NCI-H1417 treated with DMSO at 0.1 percent for 48 hours (cell line): ENCODE results near the gene SLC47A2.

Experiments used
- DNase-seq: peaks from one replicate; lab custom pipeline; 2025; lab: John Stamatoyannopoulos, UW

The SLC47A2 gene

GRCh38 chr17:19728084-19728495 lies 11.7 kb upstream of the SLC47A2 start:
- DNase-seq = no peak

DNA sequence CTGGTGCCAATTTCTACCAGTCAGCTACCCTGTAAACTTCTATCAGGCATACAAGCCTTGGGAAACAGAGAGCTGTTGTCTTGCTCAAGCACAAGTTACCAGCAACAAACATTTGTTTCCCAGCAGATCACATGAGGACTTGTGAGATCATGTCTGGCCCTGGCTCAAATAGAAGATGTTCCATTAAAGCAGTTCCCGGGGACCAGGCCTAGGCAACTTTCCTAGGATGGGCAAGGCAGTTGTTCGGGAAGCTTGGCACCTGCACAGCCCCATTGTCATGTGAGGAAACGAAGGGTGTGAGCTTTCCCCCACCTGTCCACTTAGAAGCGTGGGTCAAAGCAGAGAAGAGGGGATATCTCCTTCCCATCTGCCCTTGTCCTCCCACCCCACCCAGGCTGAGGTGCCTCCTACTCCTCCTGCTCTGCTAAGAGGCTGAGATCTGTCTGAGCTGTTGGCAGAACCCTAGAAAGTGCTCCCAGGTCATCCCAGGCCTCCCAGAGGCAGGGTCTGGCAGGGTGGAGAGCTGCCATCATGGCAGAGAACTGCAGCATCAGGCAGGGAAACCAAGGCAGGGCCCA lies 11.2 kb upstream of the SLC47A2 start:
- DNase-seq = no peak

DNA sequence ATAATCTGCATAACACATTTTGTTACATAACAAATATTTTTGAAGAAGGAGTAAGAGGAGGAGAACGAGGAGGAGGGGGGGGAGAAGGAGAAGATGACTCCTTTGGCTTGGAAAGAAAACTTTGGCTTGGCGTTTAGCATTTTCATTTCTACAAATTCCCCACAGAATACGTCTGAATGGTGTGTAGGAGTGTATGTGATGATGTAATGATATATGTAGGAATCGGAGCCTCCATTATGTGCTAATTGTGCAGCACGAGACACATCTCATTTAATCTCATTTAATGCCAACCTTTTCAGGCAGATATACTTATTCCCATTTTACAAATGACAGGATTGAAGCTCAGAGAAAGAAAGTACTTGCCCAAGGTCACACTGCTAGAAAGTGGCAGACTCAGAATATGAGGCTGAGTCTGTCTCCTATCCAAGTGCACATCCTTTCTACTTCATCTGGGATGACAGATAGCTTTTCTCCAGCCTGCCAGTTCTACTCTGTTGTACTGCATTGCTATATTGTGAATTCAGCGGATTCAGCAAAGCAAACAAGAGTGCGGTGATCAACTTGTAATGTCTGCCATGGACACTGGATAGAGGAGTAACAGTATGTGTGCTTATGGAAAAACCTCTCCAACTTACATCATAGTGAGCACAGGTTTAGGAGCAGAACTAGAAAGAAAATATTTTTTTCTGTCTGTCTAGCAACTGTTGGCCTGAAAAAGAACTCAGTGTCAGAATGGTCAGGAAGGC lies 10.4 kb upstream of the SLC47A2 start:
- DNase-seq = no peak

DNA sequence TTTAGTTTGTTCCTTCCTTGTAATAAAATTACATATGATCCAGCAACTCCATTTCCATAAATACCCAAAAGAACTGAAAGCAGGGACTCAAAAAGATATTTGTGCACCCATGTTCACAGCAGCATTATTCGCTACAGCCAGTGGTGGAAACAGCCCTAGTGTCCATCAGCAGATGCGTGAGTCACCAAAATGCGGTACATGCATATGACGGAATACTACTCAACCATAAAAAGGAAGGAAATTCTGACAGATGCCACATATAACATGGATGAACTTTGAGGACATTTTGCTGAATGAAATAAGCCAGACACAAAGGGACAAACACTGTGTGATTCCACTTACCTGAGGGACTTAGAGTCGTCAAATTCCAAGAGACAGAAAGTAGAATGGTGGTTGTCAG lies 9.1 kb upstream of the SLC47A2 start:
- DNase-seq = no peak

DNA sequence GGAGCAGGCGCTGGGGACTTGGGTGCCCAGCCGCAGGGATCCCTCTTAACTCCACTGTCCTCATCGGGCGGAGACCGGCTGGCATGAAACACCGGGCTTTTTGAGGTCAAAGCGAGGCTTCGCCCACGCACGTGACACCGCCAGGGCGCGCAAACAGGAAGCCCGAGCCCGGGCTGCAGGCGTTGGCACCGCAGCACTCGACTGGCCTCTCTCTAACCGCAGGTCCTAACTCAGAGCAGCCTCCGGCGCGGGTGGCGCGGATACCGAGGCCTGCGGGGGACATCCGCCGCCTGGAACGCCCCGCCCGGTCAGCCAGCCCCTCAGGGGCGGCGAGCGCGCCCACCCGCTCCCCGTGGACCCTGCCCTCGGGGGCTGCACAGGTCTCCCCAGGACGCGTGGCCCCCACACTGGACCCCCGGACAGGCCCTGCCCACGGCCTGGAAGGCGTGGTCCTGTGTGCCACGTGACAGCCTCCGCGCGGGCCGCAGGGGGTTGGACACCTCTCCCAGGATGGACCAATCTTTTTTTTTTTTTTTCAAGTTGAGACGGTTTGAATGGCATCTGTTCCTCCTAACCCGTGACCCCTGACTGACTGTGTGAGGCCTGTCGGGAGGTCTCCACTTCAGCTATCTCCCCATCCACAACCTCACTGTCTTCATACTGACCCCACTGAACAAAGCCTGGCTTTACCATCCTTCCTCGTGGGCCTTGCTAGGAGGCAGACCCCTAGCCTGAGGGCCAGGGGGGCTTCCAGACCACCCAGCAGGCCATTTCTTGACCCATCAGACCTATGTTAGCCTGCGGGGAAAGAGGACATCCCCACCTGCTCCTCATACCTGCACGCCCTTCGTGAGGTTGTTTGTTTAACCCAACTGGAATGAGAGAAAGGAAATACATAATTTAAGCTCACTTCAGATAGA lies 8.4 kb upstream of the SLC47A2 start:
- no peak for DNase-seq

GRCh38 chr17:19723964-19724363 lies 7.6 kb upstream of the SLC47A2 start:
- no peak for DNase-seq

GRCh38 chr17:19720631-19721426 lies 4.4 kb upstream of the SLC47A2 start:
- no peak for DNase-seq

DNA sequence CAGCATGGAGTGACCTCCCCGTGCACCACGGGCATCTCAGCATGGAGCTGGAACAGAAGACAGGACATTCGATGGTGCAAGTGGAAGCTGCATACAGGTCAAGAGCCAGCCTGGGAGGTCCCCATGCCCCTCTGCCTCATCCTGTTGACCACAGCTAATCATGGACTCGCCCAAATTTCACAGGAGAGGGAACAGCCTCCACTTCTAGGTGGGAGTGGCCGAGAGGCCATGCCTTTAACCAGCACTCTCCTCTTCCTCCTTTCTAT lies 3.8 kb upstream of the SLC47A2 start:
- no peak for DNase-seq

DNA sequence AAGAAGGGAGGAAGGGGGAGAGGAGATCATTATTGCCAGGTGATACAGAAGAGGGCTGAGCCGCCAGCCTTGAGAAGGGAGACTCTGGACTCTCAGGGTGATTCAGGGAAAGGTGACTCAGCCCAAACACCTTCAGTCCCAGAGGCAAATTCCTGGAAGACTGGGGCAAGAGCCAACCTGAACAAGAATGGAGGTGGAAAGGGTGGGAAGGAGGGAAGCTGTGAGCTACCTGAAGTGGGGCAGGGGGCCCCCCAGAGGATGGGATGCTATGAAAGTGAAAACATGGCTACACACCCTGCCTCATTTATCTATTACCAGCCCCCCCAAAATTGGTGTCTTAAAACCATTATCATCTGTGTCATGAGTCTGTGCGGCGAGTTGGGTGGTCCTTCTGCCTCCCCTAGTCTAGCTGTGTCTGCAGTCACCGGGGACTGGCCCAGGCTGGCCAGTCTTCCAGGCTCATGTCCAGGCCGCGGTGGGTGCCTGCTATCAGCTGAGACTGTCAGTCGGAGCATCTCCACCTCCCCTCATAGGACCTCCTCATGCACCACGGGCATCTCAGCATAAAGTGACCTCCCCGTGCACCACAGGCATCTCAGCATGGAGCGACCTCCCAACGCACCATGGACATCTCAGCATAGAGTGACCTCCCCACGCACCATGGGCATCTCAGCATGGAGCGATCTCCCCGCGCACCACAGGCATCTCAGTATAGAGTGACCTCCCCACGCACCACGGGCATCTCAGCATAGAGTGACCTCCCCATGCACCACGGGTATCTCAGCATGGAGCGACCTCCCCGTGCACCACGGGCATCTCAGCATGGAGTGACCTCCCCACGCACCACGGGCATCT lies 3.2 kb upstream of the SLC47A2 start:
- DNase-seq = no peak

- no peak for DNase-seq
Measured at GRCh38 chr17:19718613-19719354, 2.4 kb upstream of the SLC47A2 start.

GRCh38 chr17:19718041-19718612 lies 1.7 kb upstream of the SLC47A2 start:
- no peak for DNase-seq

GRCh38 chr17:19717411-19717908 lies 1.1 kb upstream of the SLC47A2 start:
- DNase-seq = no peak

DNA sequence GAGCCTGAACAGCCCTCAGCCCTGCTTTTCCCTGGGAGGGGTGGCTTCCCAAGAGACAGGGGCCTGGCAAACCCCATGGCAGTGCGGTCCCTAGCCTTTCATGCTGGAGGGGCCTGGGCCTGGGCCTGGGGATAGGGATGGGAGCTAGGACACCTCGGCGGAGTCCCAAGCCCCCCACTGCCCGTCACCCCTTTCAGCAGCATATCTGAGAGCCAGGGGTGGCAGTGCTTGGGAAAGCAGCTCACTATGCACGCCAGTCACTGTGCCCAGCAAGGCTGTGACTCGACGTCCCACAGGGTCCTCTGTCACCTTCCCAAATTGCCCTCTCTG lies 612 bp upstream of the SLC47A2 start:
- no peak for DNase-seq

- no peak for DNase-seq
Measured at GRCh38 chr17:19714542-19715411, 1.6 kb downstream of the SLC47A2 start.

GRCh38 chr17:19713901-19714361 lies 2.5 kb downstream of the SLC47A2 start:
- DNase-seq = no peak

GRCh38 chr17:19713462-19713861 lies 2.9 kb downstream of the SLC47A2 start:
- no peak for DNase-seq

GRCh38 chr17:19712436-19713004 lies 3.9 kb downstream of the SLC47A2 start:
- no peak for DNase-seq

GRCh38 chr17:19709841-19710240 lies 6.5 kb downstream of the SLC47A2 start:
- no peak for DNase-seq
